Mammary epithelial cell (primary cell): ENCODE data around the gene AUTS2.

Experiments used
- EZH2 ChIP-seq: IDR thresholded peaks from 2 replicates; pipeline ENCODE4 v1.6.1; 2012; ENCODE audit warnings: low read length, inconsistent platforms, borderline replicate concordance
- TF ChIP-seq, protein P1 (sequence below), 2 donors: IDR thresholded peaks in 1 of 2; conservative IDR thresholded peaks in 1 of 2; 2 replicates each; pipeline ENCODE4 v1.5.1; 2011 to 2012; ENCODE audit warnings: inconsistent platforms in 2 of 2, low read length in 2 of 2, mild to moderate bottlenecking in 2 of 2, control low read depth in 1 of 2, low read depth in 1 of 2; ENCODE audit not compliant: insufficient read depth in 1 of 2; ENCODE audit errors: extremely low read depth in 1 of 2

DNA sequence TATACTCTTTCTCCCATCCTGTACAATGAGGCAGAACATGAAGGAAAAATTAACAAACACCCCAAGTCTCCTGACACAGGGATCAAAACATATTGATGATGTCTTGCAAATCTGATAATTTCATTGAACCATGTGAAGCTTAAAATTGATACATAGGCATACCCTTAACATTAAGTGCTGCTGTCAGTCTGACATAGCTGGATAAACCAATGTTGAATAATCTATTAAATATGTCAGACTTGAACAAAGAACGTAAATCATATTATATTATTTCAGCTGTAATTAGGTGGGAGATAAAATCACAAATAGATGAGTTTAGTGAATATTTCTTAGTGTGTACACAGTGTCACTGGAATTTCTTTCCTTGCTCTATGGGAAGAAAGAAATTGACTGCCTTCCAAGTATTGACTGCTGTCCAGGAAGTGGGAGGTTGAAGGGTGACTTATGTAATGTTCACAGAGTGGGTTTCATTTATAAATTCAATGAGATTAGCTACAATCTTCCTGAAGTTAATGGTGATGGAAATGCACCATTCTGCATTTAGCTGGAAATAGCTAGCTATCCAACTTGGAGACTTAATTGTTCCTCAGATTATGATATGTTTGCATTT, 170.8 kb downstream of the AUTS2 start:
- TF ChIP-seq, protein P1, sequence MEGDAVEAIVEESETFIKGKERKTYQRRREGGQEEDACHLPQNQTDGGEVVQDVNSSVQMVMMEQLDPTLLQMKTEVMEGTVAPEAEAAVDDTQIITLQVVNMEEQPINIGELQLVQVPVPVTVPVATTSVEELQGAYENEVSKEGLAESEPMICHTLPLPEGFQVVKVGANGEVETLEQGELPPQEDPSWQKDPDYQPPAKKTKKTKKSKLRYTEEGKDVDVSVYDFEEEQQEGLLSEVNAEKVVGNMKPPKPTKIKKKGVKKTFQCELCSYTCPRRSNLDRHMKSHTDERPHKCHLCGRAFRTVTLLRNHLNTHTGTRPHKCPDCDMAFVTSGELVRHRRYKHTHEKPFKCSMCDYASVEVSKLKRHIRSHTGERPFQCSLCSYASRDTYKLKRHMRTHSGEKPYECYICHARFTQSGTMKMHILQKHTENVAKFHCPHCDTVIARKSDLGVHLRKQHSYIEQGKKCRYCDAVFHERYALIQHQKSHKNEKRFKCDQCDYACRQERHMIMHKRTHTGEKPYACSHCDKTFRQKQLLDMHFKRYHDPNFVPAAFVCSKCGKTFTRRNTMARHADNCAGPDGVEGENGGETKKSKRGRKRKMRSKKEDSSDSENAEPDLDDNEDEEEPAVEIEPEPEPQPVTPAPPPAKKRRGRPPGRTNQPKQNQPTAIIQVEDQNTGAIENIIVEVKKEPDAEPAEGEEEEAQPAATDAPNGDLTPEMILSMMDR (conservative IDR thresholded peaks at IDR 0.05 in 1 of 2, IDR thresholded peaks at IDR 0.05 in 1 of 2; ENCODE audit: extremely low read depth in 1 of 2, insufficient read depth in 1 of 2, low read depth in 1 of 2, low read length in 2 of 2): no peak
- no peak for TF ChIP-seq EZH2
